NK-92 treated with Interleukin-12 subunit alpha and Interleukin-12 subunit beta, amount 100 ng/mL, for 24 hours (cell line): ENCODE results near the gene LRCOL1.

Experiments
- DNase-seq: peaks from one replicate; lab custom pipeline; 2025; lab: John Stamatoyannopoulos, UW

The LRCOL1 gene

GRCh38 chr12:132610051-132610759 is at the start of gene LRCOL1:
LRCOL1 (minus strand) TSS chr12:132610582; CDS start chr12:132606251, 4,331 bp downstream.
- no peak for DNase-seq

GRCh38 chr12:132660052-132660451 is 49.7 kb upstream of the LRCOL1 start:
- DNase-seq: no peak

GRCh38 chr12:132659146-132659545 is 48.8 kb upstream of the LRCOL1 start:
- DNase-seq: no peak

GRCh38 chr12:132658149-132658894 is 47.9 kb upstream of the LRCOL1 start:
- DNase-seq: no peak

- no peak for DNase-seq
These were observed 46.8 kb upstream of the LRCOL1 start for GRCh38 chr12:132657004-132657727.

- DNase-seq: no peak
These were observed 43.3 kb upstream of the LRCOL1 start for GRCh38 chr12:132653567-132654290.

GRCh38 chr12:132651444-132652100 is 41.2 kb upstream of the LRCOL1 start:
- no peak for DNase-seq

- no peak for DNase-seq
These were observed 39.0 kb upstream of the LRCOL1 start for GRCh38 chr12:132649226-132649945.

GRCh38 chr12:132648616-132649225 is 38.3 kb upstream of the LRCOL1 start:
- no peak for DNase-seq

GRCh38 chr12:132647858-132648257 is 37.5 kb upstream of the LRCOL1 start:
- DNase-seq: no peak

- no peak for DNase-seq
These were observed 36.5 kb upstream of the LRCOL1 start for GRCh38 chr12:132646850-132647249.

- no peak for DNase-seq
These were observed 32.8 kb upstream of the LRCOL1 start for GRCh38 chr12:132642846-132643835.

- no peak for DNase-seq
These were observed 31.6 kb upstream of the LRCOL1 start for GRCh38 chr12:132641811-132642650.

GRCh38 chr12:132640936-132641335 is 30.6 kb upstream of the LRCOL1 start:
- DNase-seq: no peak

- no peak for DNase-seq
These were observed 29.7 kb upstream of the LRCOL1 start for GRCh38 chr12:132639956-132640520.

GRCh38 chr12:132638541-132639408 is 28.4 kb upstream of the LRCOL1 start:
- no peak for DNase-seq

GRCh38 chr12:132637811-132638210 is 27.4 kb upstream of the LRCOL1 start:
- DNase-seq: no peak
